Stimulated activated CD4-positive, alpha-beta T cell treated with anti-CD3 and anti-CD28 coated beads, Interleukin-4, amount 100 ng/mL, for 4 hours (primary cell): ENCODE results near the gene OR4C6.

Experiments used
- DNase-seq, 2 experiments: peaks; one replicate each; pipeline ENCODE4 v3.0.0-alpha.2; 2020

OR4C6 gene

DNA sequence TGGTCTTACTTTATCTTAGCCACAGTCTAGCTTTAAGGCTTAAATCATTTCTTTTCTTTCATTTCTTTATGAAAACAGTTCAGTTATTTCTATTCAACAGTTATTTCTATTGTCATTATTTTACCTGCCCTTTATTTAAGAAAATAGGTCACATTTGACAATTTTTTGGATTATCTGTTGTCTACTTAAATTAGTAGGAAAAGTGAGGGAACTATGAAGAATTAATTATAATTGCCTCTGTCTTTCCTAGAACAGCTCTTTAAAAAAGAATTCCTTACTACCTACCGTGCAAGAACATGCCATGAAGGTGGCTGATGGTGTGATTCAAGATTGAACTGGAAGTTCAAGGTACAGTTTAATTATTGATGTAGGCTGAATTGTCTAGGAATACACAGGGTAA is at the start of gene OR4C6:
TSS of gene OR4C6 (plus strand) at position 301 of the 400 bp plus-strand sequence. CDS start 2,966 bp downstream, outside the sequence.
- DNase-seq = no peak

DNA sequence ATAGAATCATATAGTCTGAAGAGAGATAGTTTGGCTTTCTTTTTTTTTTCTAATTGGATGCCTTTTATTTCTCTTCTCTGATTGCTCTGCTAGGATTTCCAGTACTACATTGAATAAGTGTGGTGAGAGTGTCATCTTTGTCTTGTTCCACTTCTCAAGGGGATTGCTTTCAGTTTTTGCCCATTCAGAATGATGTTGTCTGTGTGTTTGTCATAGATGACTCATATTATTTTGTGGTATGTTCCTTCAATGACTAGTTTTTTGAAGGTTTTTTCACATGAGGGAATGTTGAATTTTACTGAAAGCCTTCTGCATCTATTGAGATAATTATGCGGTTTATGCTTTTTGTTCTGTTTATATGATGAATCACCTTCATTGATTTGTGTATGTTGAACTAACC is 37.5 kb upstream of the OR4C6 start:
- DNase-seq = no peak

DNA sequence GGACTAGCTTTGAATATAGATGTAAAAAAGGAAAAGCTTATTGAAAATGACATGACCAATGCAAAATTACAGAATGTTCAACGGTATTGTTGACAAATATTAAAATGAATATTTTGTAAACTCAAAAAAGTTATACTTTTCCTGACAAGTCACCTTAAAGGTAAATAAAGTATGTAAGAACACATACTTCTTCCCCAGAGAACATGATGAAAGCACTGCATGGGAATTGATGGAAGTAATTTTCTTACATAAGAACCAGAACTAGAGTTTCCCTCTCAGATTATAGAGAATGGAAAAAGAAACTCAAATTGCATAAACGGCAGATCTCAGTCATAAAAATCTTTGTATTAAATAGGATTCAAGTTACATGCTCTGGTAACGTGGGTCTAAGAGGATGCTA is 27.2 kb upstream of the OR4C6 start, which contains the start of gene OR4P4:
TSS of gene OR4P4 (plus strand) at position 301 of the 400 bp plus-strand sequence.
- DNase-seq = no peak

DNA sequence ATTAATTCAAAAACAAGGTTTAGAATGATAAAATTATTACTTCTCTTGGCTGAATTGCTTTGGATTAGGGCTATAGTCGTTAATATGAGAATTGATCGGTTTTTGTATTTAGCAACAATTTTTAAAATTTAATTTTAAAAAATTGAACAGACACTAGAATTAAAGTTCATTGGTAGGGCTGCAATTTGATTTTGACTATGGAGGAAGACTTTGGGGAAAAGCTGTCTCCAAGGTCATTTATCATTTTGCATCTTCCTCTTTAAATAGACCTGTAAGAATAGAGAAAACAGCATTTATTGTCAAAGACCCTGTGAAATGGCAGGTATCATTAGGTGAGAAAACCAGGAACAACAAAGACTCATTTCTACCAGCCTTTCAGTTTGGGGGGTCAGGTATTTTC is 14.0 kb upstream of the OR4C6 start, which contains the start of gene OR4S2:
TSS of gene OR4S2 (plus strand) at position 301 of the 400 bp plus-strand sequence. CDS start 2,577 bp downstream, outside the sequence.
- no peak for DNase-seq

DNA sequence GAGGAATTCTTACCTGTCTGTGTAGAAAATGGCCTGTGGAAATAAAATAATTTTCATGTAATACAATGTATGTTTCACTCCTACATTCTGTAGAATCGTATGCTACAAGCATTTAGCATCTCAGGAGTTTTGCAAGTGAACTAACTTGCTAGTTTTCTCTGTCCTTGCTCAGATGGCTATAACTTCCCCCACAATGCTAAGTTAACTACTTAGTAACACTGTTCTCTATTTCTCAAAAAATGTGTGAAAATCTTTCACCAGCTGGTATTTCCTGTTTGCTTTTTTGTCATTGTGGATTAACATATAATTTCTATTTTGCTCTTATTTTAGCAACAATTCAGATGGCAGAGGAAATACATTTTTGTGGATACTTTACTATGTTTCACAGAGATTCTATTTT is 9.4 kb upstream of the OR4C6 start:
- DNase-seq = no peak

DNA sequence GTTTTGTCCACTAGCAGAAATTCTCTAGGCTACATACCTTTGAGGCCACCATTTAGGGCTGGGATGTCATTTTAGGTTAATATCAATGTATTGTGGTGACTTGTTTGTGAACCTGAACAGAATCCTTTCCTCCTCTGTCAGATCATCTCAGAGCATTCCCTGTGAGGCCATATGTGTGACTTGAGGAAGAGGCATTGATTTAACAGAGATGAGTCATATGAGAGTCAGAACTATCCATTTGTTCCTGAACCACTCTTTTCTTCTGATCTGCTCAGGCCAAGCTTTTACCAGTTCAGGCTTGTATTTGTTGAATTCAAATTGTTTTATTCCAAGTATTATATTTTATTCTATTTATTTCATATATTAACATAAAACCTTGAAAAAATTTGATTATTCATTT is 6.9 kb upstream of the OR4C6 start:
- DNase-seq = no peak

DNA sequence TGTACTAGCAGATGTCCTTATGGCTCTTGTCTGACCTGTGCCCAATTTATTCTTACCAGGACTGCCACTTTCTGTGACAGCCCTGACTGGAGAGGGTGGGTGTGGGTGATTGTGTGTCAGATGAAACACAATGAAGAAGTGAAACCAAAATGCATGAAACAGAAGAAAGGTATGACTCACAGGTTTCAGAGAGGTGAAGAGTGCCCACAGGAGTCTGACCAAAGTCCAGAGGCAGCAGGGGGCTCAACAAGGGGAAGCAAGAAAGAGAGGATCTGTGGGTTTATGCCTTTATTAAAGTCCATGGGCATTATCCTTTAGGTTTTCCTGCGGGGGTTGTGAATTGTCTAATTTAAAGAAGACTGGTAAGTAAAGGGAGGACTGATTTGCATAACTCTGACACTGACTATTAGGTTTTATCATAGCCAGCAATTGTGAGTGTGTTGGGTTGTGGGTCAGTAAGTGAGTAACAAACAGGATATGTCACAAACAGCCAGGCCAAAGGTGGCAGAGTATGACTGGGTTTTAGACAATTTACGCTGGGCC is 3.9 kb upstream of the OR4C6 start:
- no peak for DNase-seq

DNA sequence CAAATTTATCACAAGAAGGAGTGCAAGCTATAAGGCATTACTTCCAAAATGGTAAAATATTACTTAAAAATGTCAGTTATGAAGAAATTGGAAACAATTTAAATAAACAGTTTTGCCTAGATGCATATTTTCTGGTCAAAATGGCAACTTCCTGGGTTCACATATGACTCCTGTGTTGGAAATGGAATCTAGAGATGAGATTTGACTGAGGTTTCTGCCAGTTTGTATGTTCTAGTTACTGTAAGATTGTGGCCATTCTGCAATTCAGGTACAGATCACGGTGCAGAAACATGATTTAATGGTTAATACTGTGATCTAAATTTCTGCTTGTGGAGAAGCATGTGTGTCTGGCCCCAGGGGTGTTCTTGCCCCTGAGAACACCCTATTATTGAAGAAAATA is 3.4 kb upstream of the OR4C6 start:
- DNase-seq = no peak

DNA sequence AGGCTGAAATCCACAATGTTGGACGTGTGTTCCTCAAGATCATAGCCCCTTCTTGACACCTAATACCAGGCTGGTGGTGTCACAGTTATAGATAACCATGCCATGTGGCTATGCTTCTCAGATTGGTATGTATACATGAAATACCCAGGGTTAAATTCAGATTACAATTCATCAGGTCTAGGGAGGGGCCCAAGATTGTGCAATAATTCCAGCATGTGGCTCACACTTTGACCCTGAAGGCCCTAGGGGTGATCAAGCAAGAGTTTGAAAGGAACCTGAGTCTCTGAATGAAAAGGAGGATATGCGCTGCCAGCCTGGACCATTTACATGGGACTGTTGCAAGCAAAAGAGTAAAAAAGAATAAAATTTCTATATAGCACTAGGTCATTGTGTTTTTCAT is 7.4 kb downstream of the OR4C6 start:
- no peak for DNase-seq

DNA sequence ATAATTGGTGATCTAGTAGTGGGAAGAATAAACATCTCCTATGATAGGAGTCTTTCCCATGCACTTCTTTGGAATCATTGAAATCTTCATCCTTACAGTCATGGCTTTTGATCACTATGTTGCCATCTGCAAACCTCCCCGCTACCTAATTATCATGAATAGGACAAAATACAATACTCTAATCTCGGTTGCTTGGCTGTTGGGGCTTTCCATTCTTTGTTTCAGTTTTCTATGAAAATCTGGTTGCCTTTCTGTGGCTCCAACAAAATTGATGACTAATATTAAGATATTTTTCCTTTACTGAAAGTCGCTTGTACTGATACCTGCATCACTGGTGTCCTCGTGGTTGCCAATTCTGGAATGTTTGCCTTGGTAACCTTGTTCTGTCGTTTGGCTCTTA is 11.9 kb downstream of the OR4C6 start:
- DNase-seq = no peak

DNA sequence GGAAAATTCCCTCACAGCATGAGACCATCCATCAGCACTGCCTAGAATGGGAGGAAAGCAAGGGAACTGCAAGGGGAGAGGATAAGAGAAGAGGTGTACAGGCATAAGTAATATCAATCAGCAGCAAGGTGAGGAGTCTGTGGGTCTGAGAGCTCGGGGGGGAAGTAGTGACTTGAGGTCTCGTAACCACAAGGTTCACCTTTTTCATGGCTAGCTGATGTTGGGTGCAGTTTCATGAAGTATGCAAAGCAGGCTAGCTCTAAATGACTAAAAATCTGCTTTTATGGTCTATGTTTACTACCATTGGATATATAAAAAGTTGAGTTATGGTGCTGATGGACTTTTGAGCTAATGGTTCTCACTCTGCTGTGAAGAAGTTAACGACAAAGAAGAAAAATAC is 35.8 kb downstream of the OR4C6 start:
- DNase-seq = no peak

DNA sequence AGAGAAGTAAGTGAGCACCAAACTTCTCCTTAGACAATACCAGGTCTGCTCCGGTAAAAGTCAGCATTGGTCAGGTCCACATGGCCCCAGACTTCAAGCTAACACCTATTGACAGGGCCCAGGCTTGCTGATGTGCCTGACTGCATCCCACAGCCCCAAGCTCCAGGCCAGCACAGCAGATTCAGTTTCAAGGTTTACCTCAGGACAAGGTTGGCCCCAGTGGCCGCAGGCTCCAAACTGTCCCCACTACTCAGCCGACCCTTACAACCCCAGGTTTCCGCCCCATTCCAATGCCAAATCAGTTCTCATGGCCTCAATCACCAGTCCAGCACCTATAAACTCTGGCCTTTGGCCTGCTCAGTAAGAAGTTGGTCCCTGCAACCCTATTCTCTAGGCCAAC is 39.4 kb downstream of the OR4C6 start:
- DNase-seq = no peak

DNA sequence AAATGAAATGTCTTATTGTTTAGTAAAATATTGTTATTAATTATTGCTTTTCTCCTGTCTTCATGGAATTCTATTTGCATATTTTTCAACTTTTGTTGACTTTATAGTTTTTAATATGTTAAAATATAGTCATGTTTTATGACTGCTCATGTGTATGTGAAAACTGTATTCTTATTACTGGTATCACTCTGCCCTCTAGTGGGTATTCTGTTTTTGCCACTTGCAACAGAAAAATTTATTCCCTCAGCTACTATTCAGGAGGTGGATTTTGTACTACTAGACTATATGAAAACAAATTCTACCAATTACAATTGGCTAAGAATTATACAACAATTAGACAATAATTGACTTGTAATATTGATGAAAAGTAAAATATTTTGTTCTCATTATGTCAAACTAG is 45.0 kb downstream of the OR4C6 start:
- no peak for DNase-seq

DNA sequence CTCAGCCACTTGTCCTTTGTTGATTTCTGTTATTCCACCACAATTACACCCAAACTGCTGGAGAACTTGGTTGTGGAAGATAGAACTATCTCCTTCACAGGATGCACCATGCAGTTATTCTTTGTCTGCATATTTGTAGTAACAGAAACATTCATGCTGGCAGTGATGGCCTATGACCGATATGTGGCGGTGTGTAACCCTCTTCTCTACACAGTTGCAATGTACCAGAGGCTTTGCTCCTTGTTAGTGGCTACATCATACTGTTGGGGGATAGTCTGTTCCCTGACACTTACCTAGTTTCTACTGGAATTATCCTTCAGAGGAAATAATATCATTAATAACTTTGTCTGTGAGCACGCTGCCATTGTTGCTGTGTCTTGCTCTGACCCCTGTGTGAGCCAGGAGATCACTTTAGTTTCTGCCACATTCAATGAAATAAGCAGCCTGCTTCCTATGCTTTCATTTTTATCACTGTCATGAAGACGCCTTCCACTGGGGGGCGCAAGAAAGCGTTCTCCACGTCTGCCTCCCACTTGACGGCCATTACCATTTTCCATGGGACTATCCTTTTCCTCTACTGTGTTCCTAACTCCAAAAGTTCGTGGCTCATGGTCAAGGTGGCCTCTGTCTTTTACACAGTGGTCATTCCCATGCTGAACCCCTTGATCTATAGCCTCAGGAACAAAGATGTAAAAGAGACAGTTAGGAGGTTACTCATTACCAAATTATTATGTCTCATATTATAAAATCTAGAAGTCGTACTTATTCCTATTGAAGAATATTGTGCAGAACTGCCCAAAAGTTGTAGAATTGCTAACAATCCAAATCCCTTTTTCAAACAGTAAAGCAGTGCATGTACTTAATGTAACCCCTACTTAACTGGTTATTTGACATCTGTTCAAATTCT is 53.2 kb downstream of the OR4C6 start:
- DNase-seq = no peak
